CD14-positive monocyte (primary cell): ENCODE measurements around the gene GRAMD2B. TPM values are rescaled to one million over a fixed set of nuclear protein-coding genes. Genes with fewer than 3 reads are reported as not detected.

ENCODE experiments used
- DNase-seq, 3 donors: peaks; one replicate each; pipeline ENCODE4 v3.0.0-alpha.2; 2011 to 2022
- H2AFZ ChIP-seq: 2 replicates; pipeline ENCODE4 v1.6.0; 2012; ENCODE audit warnings: mild to moderate bottlenecking, low read depth, low read length, inconsistent platforms; ENCODE audit not compliant: insufficient read depth, poor library complexity, severe bottlenecking
- H3K27ac ChIP-seq, 2 donors: 1 replicate in 1 of 2; 2 replicates in 1 of 2; pipeline ENCODE4 v1.5.1; 2012 to 2013; ENCODE audit warnings: low read length in 2 of 2, control low read depth in 1 of 2, inconsistent platforms in 1 of 2, low read depth in 1 of 2, mild to moderate bottlenecking in 1 of 2
- H3K27me3 ChIP-seq, 2 donors: one replicate each; pipeline versions ENCODE4 v1.6.0 to v1.6.1; 2011 to 2013; ENCODE audit warnings: low read length in 2 of 2; ENCODE audit not compliant: control insufficient read depth in 2 of 2, insufficient read depth in 2 of 2
- H3K36me3 ChIP-seq, 2 donors: replicated peaks in 1 of 2; 1 replicate in 1 of 2; 2 replicates in 1 of 2; pipeline versions ENCODE4 v1.5.1 to v1.6.1; 2012 to 2013; ENCODE audit warnings: low read length in 2 of 2, control low read depth in 1 of 2, inconsistent platforms in 1 of 2, mild to moderate bottlenecking in 1 of 2; ENCODE audit not compliant: insufficient read depth in 2 of 2, control insufficient read depth in 1 of 2
- H3K4me1 ChIP-seq, 2 donors: 1 replicate in 1 of 2; 2 replicates in 1 of 2; pipeline versions ENCODE4 v1.5.1 to v1.6.1; 2012 to 2013; ENCODE audit warnings: low read length in 2 of 2, control low read depth in 1 of 2, inconsistent platforms in 1 of 2, mild to moderate bottlenecking in 1 of 2, moderate library complexity in 1 of 2; ENCODE audit not compliant: insufficient read depth in 2 of 2, control insufficient read depth in 1 of 2
- H3K4me2 ChIP-seq: replicated peaks from 2 replicates; pipeline ENCODE3; 2012; ENCODE audit warnings: low read length, moderate library complexity, mild to moderate bottlenecking; ENCODE audit not compliant: poor library complexity, severe bottlenecking; ENCODE audit errors: extremely low read depth
- H3K4me3 ChIP-seq, 3 experiments: fragments of 200-600 bp in 1 of 3; sonication (generic) in 1 of 3; replicated peaks in 1 of 3; 1 replicate in 2 of 3; 2 replicates in 1 of 3; pipeline ENCODE4 v1.5.1; 2011 to 2013; ENCODE audit warnings: low read length in 3 of 3, mild to moderate bottlenecking in 3 of 3, control low read depth in 2 of 3, low read depth in 2 of 3, inconsistent platforms in 1 of 3, moderate library complexity in 1 of 3
- H3K79me2 ChIP-seq: 2 replicates; pipeline ENCODE4 v1.6.0; 2012; ENCODE audit warnings: mild to moderate bottlenecking, control low read depth, inconsistent platforms, low read length, moderate library complexity; ENCODE audit not compliant: insufficient read depth
- H3K9ac ChIP-seq: 2 replicates; pipeline ENCODE4 v1.6.0; 2017; ENCODE audit warnings: low read length, mild to moderate bottlenecking; ENCODE audit not compliant: insufficient read depth, poor library complexity, severe bottlenecking
- H3K9me3 ChIP-seq, 2 donors: replicated peaks in 1 of 2; 1 replicate in 1 of 2; 2 replicates in 1 of 2; pipeline versions ENCODE4 v1.5.1 to v1.6.1; 2012 to 2013; ENCODE audit warnings: low read length in 2 of 2, control low read depth in 1 of 2; ENCODE audit not compliant: control insufficient read depth in 1 of 2, insufficient read depth in 1 of 2
- H4K20me1 ChIP-seq: 2 replicates; pipeline ENCODE4 v1.6.0; 2012; ENCODE audit warnings: mild to moderate bottlenecking, low read length, control low read depth, moderate library complexity; ENCODE audit not compliant: insufficient read depth
- H3K27ac Mint-ChIP-seq, 7 donors: one replicate each; pipeline ENCODE4 v1.8.0; 2020; ENCODE audit warnings: mild to moderate bottlenecking in 7 of 7, mixed read lengths in 7 of 7, moderate library complexity in 6 of 7, inconsistent platforms in 2 of 7
- H3K27me3 Mint-ChIP-seq, 3 donors: one replicate each; pipeline ENCODE4 v1.8.0; 2021 to 2022; ENCODE audit warnings: low read depth in 3 of 3, mild to moderate bottlenecking in 3 of 3, mixed read lengths in 3 of 3, moderate library complexity in 3 of 3, inconsistent platforms in 1 of 3
- H3K36me3 Mint-ChIP-seq, 2 donors: one replicate each; pipeline ENCODE4 v1.8.0; 2020; ENCODE audit warnings: mixed read lengths in 2 of 2, inconsistent platforms in 1 of 2, mild to moderate bottlenecking in 1 of 2
- H3K4me1 Mint-ChIP-seq: one replicate; pipeline ENCODE4 v1.8.0; 2020; ENCODE audit warnings: mild to moderate bottlenecking, mixed read lengths
- H3K4me3 Mint-ChIP-seq, 2 donors: one replicate each; pipeline ENCODE4 v1.8.0; 2020; ENCODE audit warnings: mild to moderate bottlenecking in 2 of 2, mixed read lengths in 2 of 2, moderate library complexity in 1 of 2
- H3K9me3 Mint-ChIP-seq, 7 donors: one replicate each; pipeline ENCODE4 v1.8.0; 2020 to 2022; ENCODE audit warnings: mixed read lengths in 7 of 7, mild to moderate bottlenecking in 6 of 7, moderate library complexity in 6 of 7, inconsistent platforms in 2 of 7
- CTCF ChIP-seq: fragments of 200-600 bp; IDR thresholded peaks from one replicate; pipeline ENCODE4 v1.8.0; 2022; ENCODE audit warnings: antibody characterized with exemption, mild to moderate bottlenecking
- WGBS: methylation state at CpG from one replicate; pipeline ENCODE4 v1.1.5; 2013; ENCODE audit warnings: missing lambda C conversion rate; ENCODE audit not compliant: insufficient coverage; 5-methylcytosine and 5-hydroxymethylcytosine counted together
- intact Hi-C, 2 donors: fragments of 100-400 bp; cut with micrococcal nuclease; formaldehyde crosslinking; loops; one replicate each; pipeline versions ENCODE4 v1.15.0 to v1.15.1; 2023
- polyA plus RNA-seq, 3 donors: library from polyadenylated mRNA; depleted of rRNA in 1 of 3; unstranded in 2 of 3; stranded (reverse) in 1 of 3; fragments of 300-500 nt in 2 of 3; fragments of >200 nt in 1 of 3; fragmentation: Illumina TruSeq in 2 of 3; gene quantifications; 1 replicate in 2 of 3; 2 replicates in 1 of 3; pipeline ENCODE4 v1.2.3, GENCODE V29; 2012 to 2021

The GRAMD2B gene
- polyA plus RNA-seq, 3 donors = 0.79 to 1.2 (median 1.1) TPM

- Histone ChIP-seq H3K27ac (no peak overlapping the region), H3K36me3 (no peaks in the 10 kb centered on the region), H3K27me3 (no peaks in the 10 kb centered on the region), H4K20me1 (no peaks in the 10 kb centered on the region), H2AFZ (no peak overlapping the region), H3K79me2 (no peaks in the 10 kb centered on the region), H3K4me1 (no peaks in the 10 kb centered on the region), H3K9me3 (no peaks in the 10 kb centered on the region), H3K4me2 (no peak overlapping the region), H3K9ac (no peak overlapping the region), H3K4me3 (no peak overlapping the region)
- Mint-ChIP-seq H3K27ac (no peak overlapping the region), H3K4me3 (no peak overlapping the region), H3K27me3 (peaks cover 2 to 4% (median 3%) of the 10 kb centered on the region in 3 donors), H3K9me3 (peaks cover 0 to 9% (median 6%) of the 10 kb centered on the region in 7 donors), H3K36me3 (no peaks in the 10 kb centered on the region), H3K4me1 (no peaks in the 10 kb centered on the region)
- no peak for TF ChIP-seq CTCF
- whole genome bisulfite sequencing = 96% methylated on average over 2 of the region's 4 CpGs
- intact Hi-C loops = no loop called here
- no peak for DNase-seq
Measured at GRCh38 chr5:126416266-126416925, 6.8 kb upstream of the GRAMD2B start.

- H3K4me3 ChIP-seq = no peak overlapping the region
- Mint-ChIP-seq H3K36me3 (no peaks in the 10 kb centered on the region), H3K27ac (no peak overlapping the region), H3K27me3 (peaks cover 2 to 4% (median 3%) of the 10 kb centered on the region in 3 donors), H3K9me3 (peaks cover 0 to 9% (median 4%) of the 10 kb centered on the region in 7 donors), H3K4me1 (no peaks in the 10 kb centered on the region), H3K4me3 (no peak overlapping the region)
- H3K79me2 ChIP-seq = no peaks in the 10 kb centered on the region
- 75% methylated on average over 2 of the region's 2 CpGs for WGBS
- H3K9ac ChIP-seq = no peak overlapping the region
- H3K4me2 ChIP-seq = no peak overlapping the region
- no peaks in the 10 kb centered on the region for H3K9me3 ChIP-seq
- no peaks in the 10 kb centered on the region for H3K36me3 ChIP-seq
- H3K27me3 ChIP-seq = no peaks in the 10 kb centered on the region
- H2AFZ ChIP-seq = no peak overlapping the region
- DNase-seq = no peak
- no peaks in the 10 kb centered on the region for H3K4me1 ChIP-seq
- no peaks in the 10 kb centered on the region for H4K20me1 ChIP-seq
- TF ChIP-seq CTCF = no peak
- no peak overlapping the region for H3K27ac ChIP-seq
- intact Hi-C loops = no loop called here
Measured at GRCh38 chr5:126417178-126417577, 6.0 kb upstream of the GRAMD2B start.
